Activated T-cell treated with anti-CD3 and anti-CD28 coated beads for 4 hours (primary cell): Measurements from ENCODE around the gene ITGA1.
"Not testable (repeated sequence)": the region's sequence is repeated elsewhere in the genome, so short reads cannot be mapped to it uniquely, and the experiment has no call there.

Experiments used
- DNase-seq: peaks from one replicate; pipeline ENCODE4 v3.0.0-alpha.2; 2020

The ITGA1 gene

DNA sequence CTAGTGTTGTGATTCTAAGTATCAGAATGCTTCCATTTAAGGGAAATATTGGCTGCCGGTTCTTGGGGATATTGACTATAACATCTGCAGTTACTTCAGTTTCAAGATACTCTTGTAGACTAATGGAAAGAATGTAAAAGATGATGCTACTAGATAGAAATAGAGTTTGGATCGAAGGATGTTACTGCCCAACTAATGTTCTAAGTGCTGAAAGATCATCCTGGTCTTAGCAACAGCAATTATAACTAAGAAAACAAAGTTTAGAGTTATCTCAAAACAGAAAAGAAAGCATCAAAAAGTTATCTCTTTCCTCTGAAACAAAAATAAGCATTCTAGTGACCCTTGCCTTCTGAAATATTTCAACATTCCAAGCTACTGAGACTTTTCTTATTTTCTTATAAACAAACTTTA is 49.9 kb downstream of the ITGA1 start:
- no peak for DNase-seq

- no peak for DNase-seq
Observed at GRCh38 chr5:52838326-52839015, 50.8 kb downstream of the ITGA1 start.

DNA sequence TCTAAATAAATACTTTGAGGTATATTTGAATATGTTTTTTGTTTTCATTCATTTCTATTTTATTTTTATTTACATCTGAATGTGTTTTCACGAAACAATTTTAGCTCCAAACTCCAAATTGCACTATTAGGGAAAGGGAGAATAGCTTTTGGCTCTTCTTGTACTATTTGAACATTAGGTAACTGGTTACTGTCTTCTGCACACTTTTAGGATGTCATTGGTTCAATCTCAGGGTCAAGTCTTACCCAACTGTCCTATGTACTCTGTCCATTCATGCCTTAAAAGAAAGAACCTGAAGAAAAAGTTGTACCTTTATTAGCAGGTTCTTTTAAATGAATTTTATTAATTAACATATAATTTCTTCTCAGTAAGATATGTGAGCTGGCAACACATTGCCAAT is 51.6 kb downstream of the ITGA1 start:
- DNase-seq, result no peak

GRCh38 chr5:52840277-52841050 is 52.7 kb downstream of the ITGA1 start:
- no peak for DNase-seq

GRCh38 chr5:52841114-52841513 is 53.4 kb downstream of the ITGA1 start:
- no peak for DNase-seq

GRCh38 chr5:52842111-52842510 is 54.4 kb downstream of the ITGA1 start:
- no peak for DNase-seq

DNA sequence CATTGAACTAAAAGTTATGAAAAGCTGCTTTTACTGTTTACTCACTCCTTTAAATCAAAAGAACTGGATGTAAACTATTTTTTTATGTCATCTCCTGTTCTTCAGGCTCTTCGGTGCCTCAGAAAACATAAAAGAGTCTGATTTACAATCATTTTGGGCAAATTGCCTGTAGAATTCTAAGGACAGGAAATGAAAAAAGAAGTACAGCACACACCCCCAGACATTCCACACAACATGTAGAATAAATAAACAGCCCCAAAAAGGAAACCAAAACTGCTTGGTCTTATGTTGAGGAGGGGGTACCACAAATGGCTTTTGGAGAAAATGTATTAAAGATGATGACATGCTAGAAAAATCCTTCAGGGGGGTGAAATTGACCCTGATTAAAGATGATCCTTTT is 57.2 kb downstream of the ITGA1 start:
- no peak for DNase-seq

GRCh38 chr5:52846182-52846842 is 58.6 kb downstream of the ITGA1 start:
- DNase-seq, result no peak

- not testable (repeated sequence) for DNase-seq
Observed at GRCh38 chr5:52848688-52849087, 61.0 kb downstream of the ITGA1 start.

DNA sequence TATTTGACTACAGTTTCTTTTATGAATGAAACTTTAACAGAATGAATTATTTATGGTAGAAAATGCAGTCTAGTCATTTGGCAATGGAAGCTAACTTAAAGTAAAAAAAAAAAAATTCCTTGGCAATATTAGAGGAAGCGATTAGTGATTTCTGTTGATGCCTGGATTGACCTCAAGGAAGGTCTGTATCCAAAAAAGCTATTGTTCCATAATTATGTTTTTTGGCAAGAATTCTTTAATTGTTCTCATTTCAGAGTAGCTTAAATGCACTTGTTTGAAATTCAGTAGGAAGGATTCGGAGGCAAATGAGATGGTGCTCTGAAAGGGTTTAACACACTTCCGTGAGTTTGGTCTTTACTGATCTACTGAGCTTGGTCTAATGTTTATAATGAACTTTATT is 61.8 kb downstream of the ITGA1 start:
- no peak for DNase-seq

GRCh38 chr5:52853650-52854049 is 65.9 kb downstream of the ITGA1 start:
- no peak for DNase-seq

- no peak for DNase-seq
Observed at GRCh38 chr5:52854301-52854700, 66.6 kb downstream of the ITGA1 start.

DNA sequence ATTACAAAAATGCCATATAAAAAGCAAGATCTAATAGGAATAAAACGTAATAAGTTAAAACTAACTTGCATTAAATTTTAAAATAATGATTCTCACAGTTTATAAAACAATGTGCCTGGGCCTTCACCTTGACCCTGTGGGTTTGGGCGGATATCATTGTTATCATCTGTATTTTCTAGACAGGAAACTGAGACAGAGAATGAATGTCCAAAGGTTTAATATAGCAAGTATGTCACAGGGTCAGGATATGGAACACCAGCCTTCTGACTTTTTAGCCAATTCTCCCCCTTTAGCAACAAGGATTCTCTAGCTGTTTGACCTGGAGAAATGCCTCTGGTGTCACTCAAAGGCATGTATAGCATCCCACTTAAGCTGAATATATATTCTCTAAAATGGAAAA is 67.2 kb downstream of the ITGA1 start:
- DNase-seq, result no peak

DNA sequence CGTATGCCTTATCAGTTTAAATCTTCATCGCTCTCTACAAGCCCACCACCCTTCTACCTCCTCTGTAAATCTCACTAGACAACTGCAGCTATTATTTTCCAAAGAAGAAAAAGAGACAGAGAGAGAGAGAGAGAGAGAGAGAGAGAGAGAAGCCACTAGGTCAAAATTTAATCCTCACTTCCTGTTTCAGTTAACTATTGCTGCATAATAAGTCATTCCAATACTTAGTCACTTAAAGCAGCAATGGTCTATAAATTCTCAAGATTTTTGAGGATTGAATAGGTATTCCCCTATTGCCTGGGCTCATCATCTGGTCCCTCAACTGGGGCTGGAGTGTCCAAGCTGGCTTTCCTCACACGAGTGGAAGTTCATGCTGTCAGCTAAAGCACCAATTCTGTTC is 68.8 kb downstream of the ITGA1 start:
- DNase-seq, result no peak

DNA sequence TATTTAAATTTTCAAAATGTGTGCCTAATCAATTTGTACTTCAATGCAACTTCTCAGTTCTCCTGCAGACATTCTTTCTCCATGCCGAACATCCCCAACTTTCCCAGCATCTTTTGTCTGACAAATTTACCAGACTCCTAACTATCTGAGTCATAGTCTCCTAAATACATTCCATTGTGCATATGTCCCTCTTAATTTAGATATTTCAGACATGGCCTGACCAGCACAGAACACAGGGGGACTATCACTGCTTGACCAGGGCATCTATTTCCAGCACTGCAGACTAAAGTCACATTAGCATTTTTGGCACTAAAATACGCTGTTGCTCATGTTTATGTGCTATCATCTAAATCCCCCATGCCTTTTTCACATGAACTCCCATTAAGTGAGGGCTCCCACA is 71.9 kb downstream of the ITGA1 start:
- no peak for DNase-seq

GRCh38 chr5:52861368-52861767 is 73.7 kb downstream of the ITGA1 start:
- no peak for DNase-seq

DNA sequence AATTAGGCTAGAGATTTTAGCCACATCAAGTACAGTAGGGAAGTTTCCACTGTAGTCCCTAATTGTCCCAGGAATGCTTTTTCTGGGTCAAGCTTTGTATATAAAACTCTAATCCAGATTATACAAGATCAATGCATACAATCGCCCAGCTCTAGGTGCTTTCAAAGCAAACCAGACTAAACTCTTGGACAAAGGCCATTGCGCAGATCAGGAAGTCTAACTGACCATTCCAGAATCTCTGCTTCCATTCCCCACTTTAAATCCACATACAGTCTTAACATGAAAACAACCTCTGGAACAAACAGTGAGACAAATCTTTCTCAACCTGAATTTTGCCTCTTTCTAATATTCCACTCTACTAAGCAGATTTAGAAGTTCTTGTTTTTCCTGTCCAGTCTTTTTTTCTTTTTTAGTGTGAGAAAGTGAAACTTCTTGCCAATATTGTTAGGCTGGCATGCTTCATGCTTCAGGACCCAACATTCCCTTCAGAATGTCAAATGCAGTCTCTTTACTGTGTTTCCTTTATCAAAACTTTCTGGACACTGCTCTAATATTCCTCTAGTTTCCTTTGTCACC is 76.1 kb downstream of the ITGA1 start:
- no peak for DNase-seq

GRCh38 chr5:52864371-52864770 is 76.7 kb downstream of the ITGA1 start:
- no peak for DNase-seq

- no peak for DNase-seq
Observed at GRCh38 chr5:52864884-52865283, 77.2 kb downstream of the ITGA1 start.

DNA sequence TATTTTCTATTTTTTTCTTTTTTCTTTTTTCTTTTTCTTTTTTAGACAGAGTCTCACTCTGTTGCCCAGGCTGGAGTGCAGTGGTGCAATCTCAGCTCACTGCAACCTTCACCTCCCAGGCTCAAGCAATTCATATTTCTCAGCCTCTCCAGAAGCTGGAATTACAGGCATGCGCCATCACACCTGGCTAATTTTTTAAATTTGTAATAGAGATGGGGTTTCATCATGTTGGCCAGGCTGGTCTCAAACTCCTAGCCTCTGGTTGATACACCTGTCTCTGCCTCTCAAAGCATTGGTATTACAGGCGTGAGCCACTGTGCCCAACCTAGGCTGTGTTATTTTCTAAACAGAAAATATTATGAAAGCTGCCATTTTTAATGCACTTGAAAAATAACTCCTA is 78.3 kb downstream of the ITGA1 start:
- DNase-seq, result not testable (repeated sequence)

DNA sequence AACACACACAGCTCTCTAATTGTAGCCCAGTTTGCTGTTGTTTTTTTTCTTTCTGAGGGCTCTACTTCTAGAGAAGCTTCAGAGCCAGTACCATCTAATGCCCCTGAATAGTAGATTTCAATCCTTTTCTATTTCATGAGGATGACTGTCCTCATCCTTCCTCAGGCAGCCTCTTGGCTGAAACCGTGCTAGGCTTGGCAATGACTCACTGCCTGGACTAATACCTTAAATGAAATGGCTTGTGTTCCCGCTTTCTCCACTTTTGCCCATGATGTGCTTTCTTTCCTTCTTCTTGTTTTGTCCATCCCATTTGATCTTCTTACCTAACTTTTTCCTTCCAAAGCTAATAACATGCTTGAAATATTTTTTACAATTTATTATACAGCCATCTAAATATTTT is 80.1 kb downstream of the ITGA1 start:
- DNase-seq, result no peak

- DNase-seq, result no peak
Observed at GRCh38 chr5:52868417-52868816, 80.7 kb downstream of the ITGA1 start.

DNA sequence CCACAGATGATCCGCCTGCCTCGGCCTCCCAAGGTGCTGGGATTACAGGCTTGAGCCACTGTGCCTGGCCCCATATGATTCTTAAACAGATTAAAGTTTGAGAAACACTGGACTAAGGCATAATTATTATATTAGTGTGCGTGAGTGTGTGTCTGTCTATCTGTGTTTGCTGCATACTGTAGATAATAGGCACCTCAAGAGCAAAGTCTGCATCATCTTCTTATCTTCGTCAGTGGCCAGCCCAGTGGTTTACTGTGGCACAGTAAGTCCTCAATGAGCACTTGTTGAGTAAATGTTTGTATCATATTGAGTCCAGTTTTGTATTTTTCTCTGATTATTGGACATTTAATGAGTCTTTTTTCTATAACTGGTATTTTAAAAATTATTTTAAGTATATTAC is 81.7 kb downstream of the ITGA1 start:
- no peak for DNase-seq

- no peak for DNase-seq
Observed at GRCh38 chr5:52870448-52870847, 82.7 kb downstream of the ITGA1 start.
